Activated CD8-positive, alpha-beta T cell treated with anti-CD3 and anti-CD28 coated beads for 36 hours (primary cell): ENCODE data around the gene ARHGAP32. TPM values are rescaled to one million over a fixed set of nuclear protein-coding genes. Genes with fewer than 3 reads are reported as not detected.
"Not testable (repeated sequence)": the region's sequence is repeated elsewhere in the genome, so short reads cannot be mapped to it uniquely, and the experiment has no call there.

Experiments used
- ATAC-seq: fragments of 200-7000 bp; cut with Tn5 transposase; one replicate; pipeline ENCODE4 v1.10.0; 2021; ENCODE audit warnings: mild to moderate bottlenecking, moderate library complexity
- CTCF ChIA-PET: fragments of 350-600 bp; sonication (Branson Sonifier 250); formaldehyde crosslinking; loops from one replicate; lab custom pipeline; 2021; ENCODE audit warnings: antibody characterized with exemption; lab: Charles Lee
- POLR2A ChIA-PET: fragments of 350-600 bp; sonication (Branson Sonifier 250); formaldehyde crosslinking; loops from one replicate; lab custom pipeline; 2021; ENCODE audit warnings: antibody characterized with exemption; lab: Charles Lee
- DNase-seq: peaks from one replicate; pipeline ENCODE4 v3.0.0-alpha.2; 2020
- H3K27ac Mint-ChIP-seq: one replicate; pipeline ENCODE4 v1.8.0; 2021; ENCODE audit warnings: mild to moderate bottlenecking, mixed read lengths
- H3K27me3 Mint-ChIP-seq: one replicate; pipeline ENCODE4 v1.8.0; 2021; ENCODE audit warnings: mixed read lengths
- H3K36me3 Mint-ChIP-seq: one replicate; pipeline ENCODE4 v1.8.0; 2021; ENCODE audit warnings: low read depth, mixed read lengths
- H3K4me1 Mint-ChIP-seq: one replicate; pipeline ENCODE4 v1.8.0; 2021; ENCODE audit warnings: low read depth, mixed read lengths
- H3K4me3 Mint-ChIP-seq: one replicate; pipeline ENCODE4 v1.8.0; 2021; ENCODE audit warnings: mild to moderate bottlenecking, moderate library complexity, mixed read lengths
- H3K9me3 Mint-ChIP-seq: one replicate; pipeline ENCODE4 v1.8.0; 2021; ENCODE audit warnings: mixed read lengths
- intact Hi-C: fragments of 100-400 bp; cut with micrococcal nuclease; formaldehyde crosslinking; loops from one replicate; pipeline ENCODE4 v1.10.0; 2022
- total RNA-seq, 2 experiments: library from RNA; stranded (reverse); gene quantifications; one replicate each; pipeline ENCODE4 v1.2.3, GENCODE V29; 2021
- TF ChIP-seq, protein P1 (sequence below): fragments of 200-600 bp; IDR thresholded peaks from one replicate; pipeline ENCODE4 v1.8.0; 2022; ENCODE audit warnings: antibody characterized with exemption, mild to moderate bottlenecking

Gene ARHGAP32
- total RNA-seq, 2 experiments from 2014 or later, result 6.6 to 6.7 TPM

DNA sequence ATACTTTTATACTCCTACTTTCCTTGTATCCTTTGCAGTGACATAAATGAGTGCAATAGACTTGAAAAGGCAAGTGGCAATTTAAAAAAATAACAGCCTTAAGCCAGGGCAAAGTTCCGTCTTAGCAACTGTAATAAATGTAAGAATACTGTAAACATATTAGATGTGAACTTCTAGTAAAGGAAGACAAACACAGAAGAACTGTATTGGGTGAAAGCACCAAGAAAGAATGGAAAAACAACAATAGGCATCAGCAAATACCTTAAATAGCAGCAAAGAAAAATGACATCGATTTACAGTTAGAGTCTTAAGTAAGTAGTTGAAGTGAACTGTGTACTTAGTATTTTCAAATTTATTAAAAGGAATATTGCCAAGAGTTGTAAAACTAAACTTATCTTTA lies 174.0 kb downstream of the ARHGAP32 start:
- DNase-seq, result no peak
- no peaks in the 10 kb centered on the region for H3K27me3 Mint-ChIP-seq
- TF ChIP-seq, protein P1, sequence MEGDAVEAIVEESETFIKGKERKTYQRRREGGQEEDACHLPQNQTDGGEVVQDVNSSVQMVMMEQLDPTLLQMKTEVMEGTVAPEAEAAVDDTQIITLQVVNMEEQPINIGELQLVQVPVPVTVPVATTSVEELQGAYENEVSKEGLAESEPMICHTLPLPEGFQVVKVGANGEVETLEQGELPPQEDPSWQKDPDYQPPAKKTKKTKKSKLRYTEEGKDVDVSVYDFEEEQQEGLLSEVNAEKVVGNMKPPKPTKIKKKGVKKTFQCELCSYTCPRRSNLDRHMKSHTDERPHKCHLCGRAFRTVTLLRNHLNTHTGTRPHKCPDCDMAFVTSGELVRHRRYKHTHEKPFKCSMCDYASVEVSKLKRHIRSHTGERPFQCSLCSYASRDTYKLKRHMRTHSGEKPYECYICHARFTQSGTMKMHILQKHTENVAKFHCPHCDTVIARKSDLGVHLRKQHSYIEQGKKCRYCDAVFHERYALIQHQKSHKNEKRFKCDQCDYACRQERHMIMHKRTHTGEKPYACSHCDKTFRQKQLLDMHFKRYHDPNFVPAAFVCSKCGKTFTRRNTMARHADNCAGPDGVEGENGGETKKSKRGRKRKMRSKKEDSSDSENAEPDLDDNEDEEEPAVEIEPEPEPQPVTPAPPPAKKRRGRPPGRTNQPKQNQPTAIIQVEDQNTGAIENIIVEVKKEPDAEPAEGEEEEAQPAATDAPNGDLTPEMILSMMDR, result no peak
- intact Hi-C loops, result no loop called here
- no peak overlapping the region for H3K27ac Mint-ChIP-seq
- H3K4me3 Mint-ChIP-seq, result no peak overlapping the region
- no peaks in the 10 kb centered on the region for H3K9me3 Mint-ChIP-seq
- ChIA-PET POLR2A (no interaction called here), CTCF (no interaction called here)
- peaks cover 8% of the 10 kb centered on the region for H3K4me1 Mint-ChIP-seq
- ATAC-seq, result no peak
- H3K36me3 Mint-ChIP-seq, result no peaks in the 10 kb centered on the region

DNA sequence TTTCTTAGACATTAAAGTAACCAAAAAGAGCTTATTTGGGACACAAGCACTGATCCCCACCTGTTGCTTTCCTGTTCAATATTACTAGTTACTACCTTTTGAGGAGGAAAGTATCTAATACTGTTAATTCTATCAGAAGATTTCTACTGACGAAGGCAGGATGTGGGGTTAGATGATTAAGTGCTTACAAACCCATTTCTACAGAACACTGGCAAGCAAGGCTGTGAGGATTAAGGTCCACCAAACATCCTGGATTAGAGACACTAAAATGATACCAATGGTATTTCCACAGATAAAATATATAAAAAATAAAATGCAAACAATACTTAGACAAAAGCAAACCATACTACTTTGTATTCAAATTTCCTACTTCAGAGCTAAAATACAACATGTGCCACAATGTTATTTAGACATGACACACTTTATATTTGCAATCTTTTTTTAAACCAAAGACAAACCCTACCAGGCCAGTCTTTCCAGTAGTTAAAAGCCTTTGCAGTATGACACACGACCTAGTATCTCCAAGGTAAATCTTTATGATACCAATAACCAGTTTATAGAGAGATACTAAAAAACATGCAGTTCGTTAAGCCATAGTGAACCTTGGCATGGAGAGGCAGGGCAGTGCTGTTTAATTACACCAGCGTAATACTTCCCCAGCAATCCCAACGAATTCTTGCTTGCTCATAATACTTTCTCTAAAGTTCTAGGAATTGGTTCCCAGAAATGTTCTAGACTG lies 178.2 kb downstream of the ARHGAP32 start:
- H3K36me3 Mint-ChIP-seq, result no peaks in the 10 kb centered on the region
- ATAC-seq (no peak), DNase-seq (no peak)
- TF ChIP-seq, protein P1, result no peak
- intact Hi-C loops, result no loop called here
- no peaks in the 10 kb centered on the region for H3K27me3 Mint-ChIP-seq
- no peak overlapping the region for H3K27ac Mint-ChIP-seq
- ChIA-PET POLR2A (no interaction called here), CTCF (no interaction called here)
- H3K4me1 Mint-ChIP-seq, result no peaks in the 10 kb centered on the region
- H3K4me3 Mint-ChIP-seq, result no peak overlapping the region
- no peaks in the 10 kb centered on the region for H3K9me3 Mint-ChIP-seq

DNA sequence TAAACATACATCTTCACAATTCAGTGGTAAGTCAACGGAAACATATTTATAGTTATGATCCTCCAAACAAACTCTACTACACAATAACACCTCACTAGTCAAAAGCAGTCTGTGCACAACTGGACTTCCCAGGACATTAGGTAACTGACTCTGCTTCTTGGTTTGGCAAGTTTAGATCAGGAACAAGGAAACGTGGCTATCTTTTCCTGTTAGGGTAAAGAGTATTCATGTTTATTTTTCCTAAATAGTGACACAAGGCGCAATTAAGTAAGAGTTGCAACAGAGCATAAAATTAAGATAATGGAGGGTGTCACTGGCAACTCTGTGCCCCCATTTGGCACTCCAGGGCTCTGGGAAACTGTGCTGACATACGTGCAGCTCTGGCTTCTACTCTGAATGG lies 179.2 kb downstream of the ARHGAP32 start:
- ChIA-PET POLR2A (no interaction called here), CTCF (no interaction called here)
- Mint-ChIP-seq H3K27ac (no peak overlapping the region), H3K4me1 (no peaks in the 10 kb centered on the region), H3K9me3 (no peaks in the 10 kb centered on the region), H3K36me3 (no peaks in the 10 kb centered on the region), H3K27me3 (no peaks in the 10 kb centered on the region), H3K4me3 (no peak overlapping the region)
- intact Hi-C loops, result no loop called here
- TF ChIP-seq, protein P1, result no peak
- ATAC-seq (no peak), DNase-seq (no peak)

DNA sequence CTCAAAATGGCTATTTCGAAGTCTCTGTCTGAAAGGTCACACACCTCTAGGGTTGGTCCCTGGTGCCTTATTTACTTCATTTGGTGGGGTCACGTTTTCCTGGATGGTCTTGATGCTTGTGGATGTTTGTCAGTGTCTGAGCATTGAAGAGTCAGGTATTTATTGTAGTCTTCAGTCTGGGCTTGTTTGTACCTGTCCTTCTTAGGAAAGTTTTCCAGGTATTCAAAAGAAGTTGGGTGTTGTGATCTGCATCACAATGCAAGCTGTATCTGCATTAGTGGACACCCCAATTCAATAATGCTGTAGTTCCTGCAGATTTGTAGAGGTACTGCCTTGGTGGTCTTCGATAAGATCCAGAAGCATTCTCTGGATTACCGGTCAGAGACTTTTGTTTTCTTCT lies 186.0 kb downstream of the ARHGAP32 start:
- peaks cover 23% of the 10 kb centered on the region for H3K9me3 Mint-ChIP-seq
- no peaks in the 10 kb centered on the region for H3K36me3 Mint-ChIP-seq
- no peak for ATAC-seq
- TF ChIP-seq, protein P1, result no peak
- ChIA-PET CTCF (no interaction called here), POLR2A (no interaction called here)
- H3K27me3 Mint-ChIP-seq, result no peaks in the 10 kb centered on the region
- no peaks in the 10 kb centered on the region for H3K4me1 Mint-ChIP-seq
- no peak for DNase-seq
- intact Hi-C loops, result no loop called here
- no peak overlapping the region for H3K4me3 Mint-ChIP-seq
- no peak overlapping the region for H3K27ac Mint-ChIP-seq

DNA sequence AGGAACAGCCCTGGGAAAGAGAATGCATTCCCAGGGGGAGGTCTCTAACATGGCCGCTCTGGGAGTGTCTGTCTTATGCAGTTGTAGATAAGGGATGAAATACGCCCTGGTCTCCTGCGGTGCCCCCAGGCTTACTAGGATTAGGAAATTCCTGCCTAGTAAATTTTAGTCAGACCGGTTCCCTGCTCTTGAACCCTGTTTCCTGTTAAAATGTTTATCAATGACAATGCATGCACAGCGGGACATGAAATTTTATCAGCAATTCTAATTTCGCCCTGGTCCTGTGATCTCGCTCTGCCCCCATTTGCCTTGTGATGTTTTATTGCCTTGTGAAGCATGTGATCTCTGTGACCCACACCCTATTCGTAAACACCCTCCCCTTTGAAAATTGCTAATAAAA lies 193.0 kb downstream of the ARHGAP32 start:
- CTCF ChIA-PET, H3K27ac Mint-ChIP-seq, H3K4me1 Mint-ChIP-seq, DNase-seq, H3K36me3 Mint-ChIP-seq, H3K4me3 Mint-ChIP-seq, POLR2A ChIA-PET, intact Hi-C loops, H3K27me3 Mint-ChIP-seq, ATAC-seq: not testable (repeated sequence)
- peaks cover 30% of the 10 kb centered on the region for H3K9me3 Mint-ChIP-seq
